Measurements from ENCODE around the gene OSBPL3.

- TF ChIP-seq CTCF (IDR thresholded peaks at IDR 0.05) (no peak), POLR2AphosphoS5 (IDR thresholded peaks at IDR 0.05) (no peak), POLR2A (IDR thresholded peaks at IDR 0.05) (no peak), EP300 (IDR thresholded peaks at IDR 0.05) (no peak)
Observed at GRCh38 chr7:24858108-24858977, 121.6 kb downstream of the OSBPL3 start.

Measured in sigmoid colon (tissue), 4 donors.